HepG2 (cell line): ENCODE results near the gene MRPS2. TPM values are rescaled to one million over a fixed set of nuclear protein-coding genes. Genes with fewer than 3 reads are reported as not detected.

ENCODE experiments used
- ATAC-seq: fragments of 200-7000 bp; cut with Tn5 transposase; 3 replicates; pipeline ENCODE4 v1.9.1; 2020; ENCODE audit warnings: mild to moderate bottlenecking, moderate library complexity
- BruUV-seq: library from RNA; stranded (reverse); fragments of 400-500 nt; replicated peaks from 2 replicates; lab custom pipeline; 2021; lab: Mats Ljungman, UMichigan
- CTCF ChIA-PET: fragments of 300-600 bp; formaldehyde crosslinking; extraction: SDS; loops from one replicate; lab custom pipeline; 2021; ENCODE audit warnings: low total read pairs, inconsistent platforms, low intra/inter-chr PET ratio; lab: Yijun Ruan, JAX
- POLR2A ChIA-PET: fragments of 350-600 bp; sonication (Branson Sonifier 250); formaldehyde crosslinking; loops from one replicate; lab custom pipeline; 2020; ENCODE audit warnings: antibody characterized with exemption, inconsistent platforms; lab: Yijun Ruan, JAX
- DNase-seq: peaks from one replicate; pipeline ENCODE4 v3.0.0-alpha.2; 2015; ENCODE audit warnings: low spot score
- FAIRE-seq: peaks from 3 replicates; lab custom pipeline; 2011; peaks lifted over from hg19 to GRCh38; lab: Jason Lieb, UNC
- H2AFZ ChIP-seq: one replicate; pipeline ENCODE4 v1.6.1; 2011; ENCODE audit warnings: low read length, inconsistent platforms
- H3K27ac ChIP-seq: fragments of 300-600 bp; 3 replicates; pipeline ENCODE4 v1.8.0; 2011; ENCODE audit warnings: mixed run types, mild to moderate bottlenecking, mixed read lengths, low read length, inconsistent platforms; ENCODE audit not compliant: insufficient read depth; ENCODE audit errors: extremely low read length
- H3K27me3 ChIP-seq, 2 experiments: fragments of 200-600 bp in 1 of 2; 2 replicates in 1 of 2; 3 replicates in 1 of 2; pipeline versions ENCODE4 v1.6.0 to v1.8.0; 2011; ENCODE audit warnings: low read length in 2 of 2, mild to moderate bottlenecking in 2 of 2, moderate library complexity in 2 of 2, inconsistent platforms in 1 of 2; ENCODE audit not compliant: insufficient read depth in 2 of 2, control insufficient read depth in 1 of 2
- H3K36me3 ChIP-seq, 2 experiments: fragments of 200-600 bp in 1 of 2; replicated peaks in 1 of 2; 2 replicates in 1 of 2; 3 replicates in 1 of 2; pipeline versions ENCODE4 v1.5.1 to v1.8.0; 2011; ENCODE audit warnings: low read length in 2 of 2, inconsistent platforms in 1 of 2; ENCODE audit not compliant: insufficient read depth in 2 of 2, control insufficient read depth in 1 of 2
- H3K4me1 ChIP-seq: 2 replicates; pipeline ENCODE4 v1.5.1; 2012; ENCODE audit warnings: low read length, inconsistent platforms; ENCODE audit not compliant: insufficient read depth
- H3K4me2 ChIP-seq: 2 replicates; pipeline ENCODE4 v1.6.0; 2011; ENCODE audit warnings: low read depth, low read length, inconsistent platforms
- H3K4me3 ChIP-seq, 3 experiments: fragments of 200-600 bp in 1 of 3; sonication (generic), shearing (Covaris generic) in 1 of 3; replicated peaks in 1 of 3; 2 replicates each; pipeline ENCODE4 v1.5.1; 2011 to 2016; ENCODE audit warnings: low read length in 3 of 3, inconsistent platforms in 2 of 3, low read depth in 2 of 3, mild to moderate bottlenecking in 2 of 3, control low read depth in 1 of 3, mixed read lengths in 1 of 3; ENCODE audit not compliant: insufficient read depth in 1 of 3
- H3K79me2 ChIP-seq: one replicate; pipeline ENCODE4 v1.6.1; 2011; ENCODE audit warnings: low read length, inconsistent platforms; ENCODE audit not compliant: insufficient read depth
- H3K9ac ChIP-seq: 2 replicates; pipeline ENCODE4 v1.6.0; 2011; ENCODE audit warnings: mild to moderate bottlenecking, low read depth, low read length, inconsistent platforms; ENCODE audit not compliant: insufficient read depth
- H3K9me3 ChIP-seq: 2 replicates; pipeline ENCODE4 v1.5.1; 2012; ENCODE audit warnings: mild to moderate bottlenecking, low read length
- H4K20me1 ChIP-seq: 2 replicates; pipeline ENCODE4 v1.6.0; 2011; ENCODE audit warnings: inconsistent platforms, mild to moderate bottlenecking, low read length, moderate library complexity; ENCODE audit not compliant: insufficient read depth
- AGO2 ChIP-seq: fragments of 200-400 bp; formaldehyde crosslinking; optimal IDR thresholded peaks from 2 replicates; pipeline ENCODE3; 2017; ENCODE audit warnings: mild to moderate bottlenecking, low read depth, low read length, moderate library complexity
- HNRNPL ChIP-seq: fragments of 200-400 bp; formaldehyde crosslinking; IDR thresholded peaks from 2 replicates; pipeline ENCODE4 v1.6.1; 2017; ENCODE audit warnings: mild to moderate bottlenecking, low read depth, low read length
- POGK ChIP-seq: sonication (generic); formaldehyde crosslinking; conservative IDR thresholded peaks from 2 replicates; pipeline ENCODE4 v1.8.0; 2022; ENCODE audit warnings: mild to moderate bottlenecking, moderate library complexity, missing genetic modification reagents
- RBFOX2 ChIP-seq: fragments of 200-400 bp; formaldehyde crosslinking; IDR thresholded peaks from 2 replicates; pipeline ENCODE4 v1.6.1; 2017; ENCODE audit warnings: low read depth, mild to moderate bottlenecking, low read length
- WGBS: methylation state at CpG from one replicate; pipeline ENCODE4 v1.1.6; 2017; ENCODE audit warnings: low lambda C conversion rate; 5-methylcytosine and 5-hydroxymethylcytosine counted together
- in situ Hi-C: cut with HindIII; loops from 2 replicates; pipeline ENCODE4 v1.10.0; 2017; ENCODE audit warnings: low pct_unique_long_range_greater_than_20kb; ENCODE audit not compliant: extremely low pct_ligation_motif_present
- intact Hi-C: fragments of 100-400 bp; cut with micrococcal nuclease; formaldehyde crosslinking; loops from one replicate; pipeline ENCODE4 v1.10.0; 2022; ENCODE audit not compliant: unreplicated experiment
- polyA plus RNA-seq, 8 experiments: library from polyadenylated mRNA; depleted of rRNA in 3 of 8; stranded (reverse) in 7 of 8; unstranded in 1 of 8; fragments of >200 nt; fragmentation: Illumina TruSeq in 4 of 8; extraction: Trizol in 4 of 8; gene quantifications; 2 replicates each; pipeline versions ENCODE4 v1.2.1 to v1.2.3, GENCODE V29; 2011 to 2016; ENCODE audit warnings: low read depth in 4 of 8, missing spikeins in 1 of 8, mixed read lengths in 1 of 8; ENCODE audit not compliant: insufficient read depth in 1 of 8
- total RNA-seq, 5 experiments: library from RNA; depleted of rRNA; stranded (reverse); fragments of >200 nt; fragmentation: Illumina TruSeq; extraction: Trizol; gene quantifications; 2 replicates each; pipeline ENCODE4 v1.2.3, GENCODE V29; 2016; ENCODE audit warnings: low read depth in 1 of 5
- TF ChIP-seq, protein P1 (sequence below): sonication (generic); formaldehyde crosslinking; IDR thresholded peaks from 2 replicates; pipeline ENCODE4 v1.4.0; 2020; ENCODE audit warnings: missing genetic modification reagents, borderline replicate concordance

The MRPS2 gene
- total and polyA plus RNA-seq, 2 of the 13 experiments (the other 11 are each of a cell fraction or from before 2014, with no cell fraction given), result 44.4 to 86.7 TPM

DNA sequence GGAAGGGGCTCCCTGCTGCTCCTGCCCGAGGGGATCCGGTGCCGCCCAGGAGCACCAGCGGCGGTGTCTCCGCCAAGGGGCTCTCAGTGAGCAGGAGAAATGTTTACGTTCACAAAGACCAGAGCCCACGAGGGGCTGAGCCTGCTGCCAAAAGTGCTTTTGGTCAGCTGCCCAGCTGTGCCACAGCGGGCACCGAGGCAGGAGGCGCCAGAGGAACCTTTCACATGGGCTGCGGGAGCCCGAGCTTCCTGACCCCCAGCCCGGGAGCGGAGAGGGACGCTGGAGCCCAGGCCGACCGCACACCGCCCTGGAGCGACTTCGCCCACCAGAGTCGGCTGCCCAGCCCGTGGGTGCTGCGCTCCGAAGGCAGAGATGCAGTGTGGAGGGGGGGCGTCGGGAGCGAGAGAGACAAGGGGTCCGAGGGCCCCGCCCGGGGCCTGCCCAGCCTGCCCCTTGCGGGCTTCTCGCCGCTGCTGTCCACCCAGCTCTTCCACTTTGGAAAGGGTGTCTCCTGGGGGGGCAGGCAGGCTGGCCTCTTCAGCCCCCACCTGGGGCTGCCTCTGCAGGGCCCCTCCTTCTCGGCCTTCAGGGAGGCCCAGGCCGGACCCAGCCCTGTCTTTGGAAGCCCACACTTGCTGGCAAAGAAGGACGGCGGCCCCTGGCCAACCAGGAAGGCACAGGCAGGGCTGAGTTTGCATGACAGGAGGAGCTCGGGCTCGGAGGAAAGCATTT is 13.0 kb upstream of the MRPS2 start:
- WGBS, result 98% methylated on average over 13 of the region's 40 CpGs
- no peaks in the 10 kb centered on the region for H3K79me2 ChIP-seq
- no peak overlapping the region for H3K27ac ChIP-seq
- H2AFZ ChIP-seq, result no peak overlapping the region
- H3K4me2 ChIP-seq, result no peak overlapping the region
- ChIA-PET CTCF (no interaction called here), POLR2A (no interaction called here)
- no peaks in the 10 kb centered on the region for H3K9me3 ChIP-seq
- intact Hi-C loops, result no loop called here
- DNase-seq, result no peak
- peaks cover 15 to 33% of the 10 kb centered on the region in 2 experiments; a peak in 4 of 5 replicates for H3K36me3 ChIP-seq
- no peak overlapping the region for H3K4me3 ChIP-seq
- H3K4me1 ChIP-seq, result peaks cover 38% of the 10 kb centered on the region
- BruUV-seq, result no TSS peak
- FAIRE-seq, result no peak
- no peak overlapping the region for H3K9ac ChIP-seq
- TF ChIP-seq POGK (CRISPR knock-in tag) (no peak), AGO2 (peak; percentile 36), RBFOX2 (peak; percentile 57; the same call in 1 of the 2 replicates), HNRNPL (0 out of 2 replicates have a peak, but pooled peaks have one; percentile 38)
- TF ChIP-seq, protein P1, sequence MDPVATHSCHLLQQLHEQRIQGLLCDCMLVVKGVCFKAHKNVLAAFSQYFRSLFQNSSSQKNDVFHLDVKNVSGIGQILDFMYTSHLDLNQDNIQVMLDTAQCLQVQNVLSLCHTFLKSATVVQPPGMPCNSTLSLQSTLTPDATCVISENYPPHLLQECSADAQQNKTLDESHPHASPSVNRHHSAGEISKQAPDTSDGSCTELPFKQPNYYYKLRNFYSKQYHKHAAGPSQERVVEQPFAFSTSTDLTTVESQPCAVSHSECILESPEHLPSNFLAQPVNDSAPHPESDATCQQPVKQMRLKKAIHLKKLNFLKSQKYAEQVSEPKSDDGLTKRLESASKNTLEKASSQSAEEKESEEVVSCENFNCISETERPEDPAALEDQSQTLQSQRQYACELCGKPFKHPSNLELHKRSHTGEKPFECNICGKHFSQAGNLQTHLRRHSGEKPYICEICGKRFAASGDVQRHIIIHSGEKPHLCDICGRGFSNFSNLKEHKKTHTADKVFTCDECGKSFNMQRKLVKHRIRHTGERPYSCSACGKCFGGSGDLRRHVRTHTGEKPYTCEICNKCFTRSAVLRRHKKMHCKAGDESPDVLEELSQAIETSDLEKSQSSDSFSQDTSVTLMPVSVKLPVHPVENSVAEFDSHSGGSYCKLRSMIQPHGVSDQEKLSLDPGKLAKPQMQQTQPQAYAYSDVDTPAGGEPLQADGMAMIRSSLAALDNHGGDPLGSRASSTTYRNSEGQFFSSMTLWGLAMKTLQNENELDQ (CRISPR knock-in tag), result no peak
- no peak for ATAC-seq
- H3K27me3 ChIP-seq, result no peaks in the 10 kb centered on the region
- no peaks in the 10 kb centered on the region for H4K20me1 ChIP-seq
- in situ Hi-C loops, result no loop called here
